Naive thymus-derived CD4-positive, alpha-beta T cell (primary cell): ENCODE results near the gene TMEM271. TPM values are rescaled to one million over a fixed set of nuclear protein-coding genes. Genes with fewer than 3 reads are reported as not detected.

Source experiments
- ATAC-seq: fragments of 150-1000 bp; cut with Tn5 transposase; 2 replicates; pipeline ENCODE4 v1.10.0; 2021; ENCODE audit warnings: mild to moderate bottlenecking, moderate library complexity
- CTCF ChIA-PET: fragments of 350-600 bp; sonication (Branson Sonifier 250); formaldehyde crosslinking; loops from one replicate; lab custom pipeline; 2021; ENCODE audit warnings: antibody characterized with exemption; lab: Charles Lee
- POLR2A ChIA-PET: fragments of 350-600 bp; sonication (Branson Sonifier 250); formaldehyde crosslinking; loops from one replicate; lab custom pipeline; 2021; ENCODE audit warnings: antibody characterized with exemption, inconsistent platforms; lab: Charles Lee
- DNase-seq, 9 donors: peaks; one replicate each; pipeline versions ENCODE4 v3.0.0 to v3.0.0-alpha.2; 2020 to 2022; ENCODE audit warnings: mixed read lengths in 1 of 9
- H3K27ac ChIP-seq: one replicate; pipeline ENCODE4 v1.7.0; 2013; ENCODE audit warnings: mild to moderate bottlenecking, low read depth, low read length, moderate library complexity
- H3K27me3 ChIP-seq, 2 donors: one replicate each; pipeline ENCODE4 v1.7.0; 2013; ENCODE audit warnings: low read length in 2 of 2, mild to moderate bottlenecking in 2 of 2, moderate library complexity in 2 of 2; ENCODE audit not compliant: control insufficient read depth in 2 of 2, insufficient read depth in 2 of 2
- H3K36me3 ChIP-seq, 3 experiments: 1 replicate in 2 of 3; 2 replicates in 1 of 3; pipeline ENCODE4 v1.7.0; 2013; ENCODE audit warnings: low read length in 3 of 3, mild to moderate bottlenecking in 3 of 3, moderate library complexity in 1 of 3; ENCODE audit not compliant: insufficient read depth in 3 of 3, control insufficient read depth in 2 of 3
- H3K4me1 ChIP-seq, 2 donors: one replicate each; pipeline ENCODE4 v1.7.0; 2013; ENCODE audit warnings: low read length in 2 of 2, mild to moderate bottlenecking in 2 of 2, moderate library complexity in 1 of 2; ENCODE audit not compliant: control insufficient read depth in 2 of 2, insufficient read depth in 2 of 2
- H3K4me3 ChIP-seq: 2 replicates; pipeline ENCODE4 v1.7.0; 2013; ENCODE audit warnings: mild to moderate bottlenecking, low read length
- H3K9me3 ChIP-seq, 3 experiments: 1 replicate in 2 of 3; 2 replicates in 1 of 3; pipeline ENCODE4 v1.7.0; 2013; ENCODE audit warnings: low read length in 3 of 3; ENCODE audit not compliant: control insufficient read depth in 2 of 3
- H3K27ac Mint-ChIP-seq, 9 donors: one replicate each; pipeline ENCODE4 v1.8.0; 2020 to 2022; ENCODE audit warnings: mixed read lengths in 9 of 9, mild to moderate bottlenecking in 8 of 9, moderate library complexity in 5 of 9, inconsistent platforms in 2 of 9
- H3K27me3 Mint-ChIP-seq, 5 donors: one replicate each; pipeline ENCODE4 v1.8.0; 2021 to 2022; ENCODE audit warnings: mixed read lengths in 5 of 5, mild to moderate bottlenecking in 1 of 5
- H3K36me3 Mint-ChIP-seq, 5 donors: one replicate each; pipeline ENCODE4 v1.8.0; 2020 to 2022; ENCODE audit warnings: mixed read lengths in 5 of 5, mild to moderate bottlenecking in 3 of 5, inconsistent platforms in 1 of 5
- H3K4me1 Mint-ChIP-seq, 7 donors: one replicate each; pipeline ENCODE4 v1.8.0; 2020 to 2022; ENCODE audit warnings: mixed read lengths in 7 of 7, mild to moderate bottlenecking in 3 of 7, inconsistent platforms in 1 of 7
- H3K4me3 Mint-ChIP-seq, 10 donors: one replicate each; pipeline ENCODE4 v1.8.0; 2020 to 2022; ENCODE audit warnings: mild to moderate bottlenecking in 10 of 10, mixed read lengths in 10 of 10, moderate library complexity in 6 of 10, inconsistent platforms in 2 of 10
- H3K9me3 Mint-ChIP-seq, 11 donors: one replicate each; pipeline ENCODE4 v1.8.0; 2020 to 2022; ENCODE audit warnings: mixed read lengths in 11 of 11, mild to moderate bottlenecking in 4 of 11, inconsistent platforms in 1 of 11, moderate library complexity in 1 of 11
- intact Hi-C, 2 donors: fragments of 100-400 bp; cut with micrococcal nuclease; formaldehyde crosslinking; loops; one replicate each; pipeline ENCODE4 v1.15.1; 2023
- polyA plus RNA-seq, 2 donors: library from polyadenylated mRNA; unstranded; fragments of 300-500 nt; fragmentation: Illumina TruSeq; gene quantifications; one replicate each; pipeline ENCODE4 v1.2.3, GENCODE V29; 2021
- total RNA-seq, 6 experiments: library from RNA in 5 of 6; stranded (reverse) in 5 of 6; gene quantifications; 1 replicate in 5 of 6; 2 replicates in 1 of 6; pipeline ENCODE4 v1.2.3 and lab custom pipeline; 2021 to 2026

TMEM271 gene
- total and polyA plus RNA-seq, 7 experiments from 2014 or later: not detected

DNA sequence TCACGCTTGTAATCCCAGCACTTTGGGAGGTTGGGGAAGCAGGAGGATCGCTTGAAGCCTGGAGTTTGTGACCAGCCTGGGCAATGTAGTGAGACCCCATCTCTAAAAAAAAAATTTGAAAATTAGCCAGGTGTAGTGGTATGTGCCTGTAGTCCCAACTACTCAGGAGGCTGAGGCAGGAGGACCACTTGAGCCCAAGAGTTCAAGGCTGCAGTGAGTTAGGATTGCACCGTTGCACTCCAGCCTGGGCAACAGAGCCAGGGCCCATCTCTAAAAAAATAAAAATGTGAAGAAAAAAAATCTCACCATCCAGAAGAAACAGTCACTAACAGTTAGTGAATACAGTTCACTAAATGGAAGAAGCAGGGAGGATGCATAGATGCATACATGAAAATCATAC is 34.8 kb downstream of the TMEM271 start:
- H3K36me3 Mint-ChIP-seq: peaks cover 10 to 30% (median 24%) of the 10 kb centered on the region in 5 donors
- DNase-seq: no peak
- no peak overlapping the region for H3K27ac Mint-ChIP-seq
- no peaks in the 10 kb centered on the region for H3K4me1 Mint-ChIP-seq
- no peak for ATAC-seq
- POLR2A ChIA-PET: no interaction called here
- CTCF ChIA-PET: no interaction called here
- Histone ChIP-seq H3K4me3 (no peak overlapping the region), H3K4me1 (no peaks in the 10 kb centered on the region), H3K9me3 (peaks cover 0 to 14% (median 0%) of the 10 kb centered on the region in 3 experiments), H3K27ac (no peak overlapping the region), H3K27me3 (no peaks in the 10 kb centered on the region), H3K36me3 (peaks cover 0 to 16% (median 4%) of the 10 kb centered on the region in 3 experiments)
- H3K4me3 Mint-ChIP-seq: no peak overlapping the region
- intact Hi-C loops: no loop called here
- H3K27me3 Mint-ChIP-seq: peaks cover 0 to 5% (median 0%) of the 10 kb centered on the region in 5 donors
- peaks cover 8 to 60% (median 13%) of the 10 kb centered on the region in 11 donors for H3K9me3 Mint-ChIP-seq

- H3K4me3 Mint-ChIP-seq: no peak overlapping the region
- no peak for DNase-seq
- no peaks in the 10 kb centered on the region for H3K27me3 ChIP-seq
- no peaks in the 10 kb centered on the region for H3K27me3 Mint-ChIP-seq
- no peak for ATAC-seq
- POLR2A ChIA-PET: interaction anchor here (0.6 kb wide), 1 partner anchor 181 kb away, joined by 3 read pairs; no protein-coding TSS in a partner anchor
- CTCF ChIA-PET: interaction anchor here (0.6 kb wide), 1 partner anchor 13 kb away, joined by 3 read pairs; no protein-coding TSS in a partner anchor
- H3K36me3 ChIP-seq: peaks cover 0 to 43% (median 13%) of the 10 kb centered on the region in 3 experiments
- no peak overlapping the region for H3K27ac ChIP-seq
- H3K9me3 Mint-ChIP-seq: peaks cover 4 to 46% (median 5%) of the 10 kb centered on the region in 11 donors
- H3K4me1 ChIP-seq: no peaks in the 10 kb centered on the region
- intact Hi-C loops: no loop called here
- H3K36me3 Mint-ChIP-seq: peaks cover 10 to 46% (median 32%) of the 10 kb centered on the region in 5 donors
- H3K9me3 ChIP-seq: peaks cover 0 to 5% (median 0%) of the 10 kb centered on the region in 3 experiments
- H3K4me1 Mint-ChIP-seq: no peaks in the 10 kb centered on the region
- H3K27ac Mint-ChIP-seq: no peak overlapping the region
- no peak overlapping the region for H3K4me3 ChIP-seq
Observed at GRCh38 chr4:538542-539142, 37.5 kb downstream of the TMEM271 start.

DNA sequence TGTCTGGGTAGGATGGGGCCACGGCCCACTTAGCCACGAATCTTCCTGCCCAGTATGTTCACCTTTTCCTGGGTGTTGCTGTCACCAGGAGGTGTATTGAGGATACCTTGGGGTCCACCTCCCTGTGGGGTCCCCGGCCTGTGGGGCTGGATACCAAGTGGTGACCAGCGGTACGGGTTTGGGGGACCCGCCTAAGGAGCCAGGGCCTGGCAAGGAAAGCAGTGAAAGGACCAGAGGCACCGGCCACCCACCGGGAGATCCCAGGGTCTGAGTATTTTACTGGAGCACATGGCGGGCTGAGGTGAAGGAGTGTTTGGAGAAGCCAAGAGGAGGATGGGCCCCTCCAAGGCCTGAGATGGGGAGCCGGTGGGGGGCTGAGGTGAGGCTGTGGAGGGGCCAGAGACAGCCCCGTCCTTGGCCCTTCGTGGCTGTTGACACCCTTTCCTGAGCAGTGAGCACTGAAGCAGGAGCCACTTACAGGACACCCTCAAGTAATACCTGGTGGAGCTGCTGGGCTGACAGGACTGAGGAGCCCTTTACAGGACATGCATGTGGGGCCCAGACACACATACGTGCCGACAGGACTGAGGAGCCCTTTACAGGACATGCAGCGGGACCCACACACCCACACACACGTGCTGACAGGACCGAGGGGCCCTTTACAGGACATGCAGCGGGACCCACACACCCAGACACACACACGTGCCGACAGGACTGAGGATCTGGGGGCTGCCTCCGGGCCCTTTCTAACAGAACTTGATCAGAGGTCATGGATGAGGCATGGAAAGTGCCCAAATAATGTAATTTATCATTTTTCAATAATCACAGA is 38.4 kb downstream of the TMEM271 start:
- ChIA-PET CTCF (no interaction called here), POLR2A (no interaction called here)
- intact Hi-C loops: no loop called here
- Mint-ChIP-seq H3K4me3 (no peak overlapping the region), H3K4me1 (peaks cover 0 to 1% (median 0%) of the 10 kb centered on the region in 7 donors), H3K27me3 (no peaks in the 10 kb centered on the region), H3K27ac (peak overlapping the region in 1 of 9 donors; percentile 26), H3K9me3 (peaks cover 0 to 36% (median 4%) of the 10 kb centered on the region in 11 donors), H3K36me3 (peaks cover 10 to 52% (median 39%) of the 10 kb centered on the region in 5 donors)
- H3K36me3 ChIP-seq: peaks cover 0 to 52% (median 13%) of the 10 kb centered on the region in 3 experiments
- ATAC-seq (no peak), DNase-seq (no peak)
- no peaks in the 10 kb centered on the region for H3K27me3 ChIP-seq
- H3K4me3 ChIP-seq: no peak overlapping the region
- no peaks in the 10 kb centered on the region for H3K4me1 ChIP-seq
- peaks cover 0 to 5% (median 0%) of the 10 kb centered on the region in 3 experiments for H3K9me3 ChIP-seq
- no peak overlapping the region for H3K27ac ChIP-seq

DNA sequence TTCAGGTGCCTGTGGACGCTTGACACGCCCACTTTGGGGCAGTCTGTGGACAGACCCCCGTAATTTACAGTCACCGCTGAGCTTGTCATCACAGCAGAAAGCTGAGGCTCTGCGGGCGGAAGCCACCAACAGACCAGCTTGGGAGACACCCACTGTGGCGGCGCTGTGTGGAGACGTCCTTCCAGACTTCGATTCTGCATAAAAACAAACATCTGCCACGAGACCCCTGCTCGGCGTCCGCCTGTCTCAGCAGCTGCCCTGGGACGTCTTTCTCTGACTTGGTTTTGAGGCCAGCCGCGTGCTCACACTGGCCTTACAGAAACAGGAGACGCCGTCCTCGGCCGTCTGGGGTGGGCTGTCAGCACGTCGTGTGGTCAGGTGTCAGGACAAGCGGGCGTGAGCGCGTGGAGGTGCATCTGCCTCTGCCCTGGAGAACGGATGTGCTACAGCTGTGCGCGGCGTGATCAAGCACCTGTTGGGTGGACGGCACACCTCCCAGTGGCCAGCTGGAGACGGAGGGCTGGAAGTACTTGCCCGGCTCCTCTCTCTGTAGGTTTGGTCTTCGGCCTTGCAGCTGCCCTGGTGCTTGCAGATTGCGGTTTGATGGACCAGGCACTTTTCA is 39.6 kb downstream of the TMEM271 start:
- no peak for ATAC-seq
- CTCF ChIA-PET: no interaction called here
- H3K4me1 Mint-ChIP-seq: peaks cover 0 to 6% (median 0%) of the 10 kb centered on the region in 7 donors
- H3K36me3 Mint-ChIP-seq: peaks cover 18 to 62% (median 48%) of the 10 kb centered on the region in 5 donors
- no peaks in the 10 kb centered on the region for H3K27me3 Mint-ChIP-seq
- H3K4me3 Mint-ChIP-seq: no peak overlapping the region
- no peak overlapping the region for H3K27ac Mint-ChIP-seq
- Histone ChIP-seq H3K4me3 (no peak overlapping the region), H3K36me3 (peaks cover 0 to 64% (median 15%) of the 10 kb centered on the region in 3 experiments), H3K27ac (no peak overlapping the region), H3K9me3 (peaks cover 0 to 5% (median 0%) of the 10 kb centered on the region in 3 experiments), H3K27me3 (no peaks in the 10 kb centered on the region), H3K4me1 (no peaks in the 10 kb centered on the region)
- POLR2A ChIA-PET: no interaction called here
- no peak for DNase-seq
- intact Hi-C loops: no loop called here
- H3K9me3 Mint-ChIP-seq: peaks cover 0 to 33% (median 5%) of the 10 kb centered on the region in 11 donors

- peaks cover 0 to 27% (median 2%) of the 10 kb centered on the region in 11 donors for H3K9me3 Mint-ChIP-seq
- POLR2A ChIA-PET: no interaction called here
- intact Hi-C loops: no loop called here
- Histone ChIP-seq H3K36me3 (peaks cover 0 to 70% (median 20%) of the 10 kb centered on the region in 3 experiments), H3K27ac (no peak overlapping the region), H3K4me1 (no peaks in the 10 kb centered on the region), H3K4me3 (no peak overlapping the region), H3K27me3 (no peaks in the 10 kb centered on the region), H3K9me3 (peaks cover 0 to 5% (median 0%) of the 10 kb centered on the region in 3 experiments)
- no peaks in the 10 kb centered on the region for H3K27me3 Mint-ChIP-seq
- H3K36me3 Mint-ChIP-seq: peaks cover 20 to 68% (median 51%) of the 10 kb centered on the region in 5 donors
- peaks cover 0 to 6% (median 0%) of the 10 kb centered on the region in 7 donors for H3K4me1 Mint-ChIP-seq
- H3K4me3 Mint-ChIP-seq: no peak overlapping the region
- CTCF ChIA-PET: no interaction called here
- H3K27ac Mint-ChIP-seq: no peak overlapping the region
- ATAC-seq (no peak), DNase-seq (no peak)
Observed at GRCh38 chr4:535924-536281, 40.2 kb downstream of the TMEM271 start.

DNA sequence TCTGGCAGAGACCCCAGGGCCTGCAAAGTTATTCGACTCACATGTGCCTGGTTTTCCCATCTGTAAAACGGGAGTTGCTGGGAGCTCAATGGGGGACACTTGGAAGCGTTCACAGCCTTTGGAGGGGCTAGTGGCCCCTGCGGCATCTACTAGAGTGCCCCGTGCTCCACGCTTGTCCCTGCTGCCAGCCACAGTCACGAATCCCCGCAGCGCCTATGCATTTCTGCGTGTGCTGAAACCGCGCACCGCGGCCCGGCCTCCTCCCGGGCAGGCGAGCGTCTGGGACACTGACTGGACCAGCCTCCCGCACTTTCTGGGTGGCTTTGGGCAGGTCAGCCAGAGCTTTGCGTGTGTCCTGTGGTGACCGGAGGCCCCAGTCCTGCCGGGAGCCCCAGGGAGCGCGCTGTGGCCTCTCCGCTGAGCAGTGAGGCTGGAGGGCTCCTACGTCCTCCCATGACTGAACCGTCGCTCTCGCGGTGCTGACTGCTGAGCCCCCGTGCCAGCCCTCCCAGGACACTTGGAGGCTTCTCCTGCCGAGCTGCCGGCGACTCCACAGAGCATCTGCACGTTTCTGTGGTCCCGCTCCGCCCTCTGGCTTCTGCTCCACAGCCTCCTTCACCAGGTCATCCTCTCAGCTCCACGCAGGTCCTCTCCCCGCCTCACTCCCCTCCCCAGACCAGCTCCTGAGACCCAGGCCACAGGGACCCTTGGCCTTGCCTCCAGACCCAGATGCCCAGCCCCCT is 40.7 kb downstream of the TMEM271 start:
- H3K9me3 Mint-ChIP-seq: peaks cover 0 to 23% (median 2%) of the 10 kb centered on the region in 11 donors
- H3K4me3 ChIP-seq: no peak overlapping the region
- peaks cover 0 to 75% (median 22%) of the 10 kb centered on the region in 3 experiments for H3K36me3 ChIP-seq
- peaks cover 0 to 5% (median 0%) of the 10 kb centered on the region in 3 experiments for H3K9me3 ChIP-seq
- ATAC-seq (peak; percentile 22), DNase-seq (no peak)
- H3K4me1 Mint-ChIP-seq: peaks cover 0 to 6% (median 0%) of the 10 kb centered on the region in 7 donors
- no peaks in the 10 kb centered on the region for H3K27me3 ChIP-seq
- no peak overlapping the region for H3K27ac Mint-ChIP-seq
- intact Hi-C loops: no loop called here
- no peak overlapping the region for H3K27ac ChIP-seq
- no peaks in the 10 kb centered on the region for H3K4me1 ChIP-seq
- no peak overlapping the region for H3K4me3 Mint-ChIP-seq
- H3K27me3 Mint-ChIP-seq: no peaks in the 10 kb centered on the region
- CTCF ChIA-PET: no interaction called here
- peaks cover 20 to 73% (median 54%) of the 10 kb centered on the region in 5 donors for H3K36me3 Mint-ChIP-seq
- POLR2A ChIA-PET: interaction anchor here (0.7 kb wide), 1 partner anchor 159 kb away, joined by 6 read pairs; no protein-coding TSS in a partner anchor
